Upper lobe of left lung (tissue), 4 donors: Measurements from ENCODE around the gene ST3GAL2.
A peak's percentile ranks its signal among the peaks of the same experiment; 100 is the strongest.

Experiments used
- POLR2AphosphoS5 ChIP-seq, 2 donors: sonication (generic); formaldehyde crosslinking; IDR thresholded peaks; one replicate each; pipeline ENCODE4 v1.5.1; 2017; ENCODE audit warnings: antibody characterized with exemption in 2 of 2
- TF ChIP-seq, protein P1 (sequence below), 6 experiments: fragments of 450-650 bp in 4 of 6; fragments of 200-600 bp in 2 of 6; sonication (generic) in 2 of 6; IDR thresholded peaks; one replicate each; pipeline ENCODE4 v1.5.1; 2016 to 2019; ENCODE audit warnings: antibody characterized with exemption in 6 of 6

DNA sequence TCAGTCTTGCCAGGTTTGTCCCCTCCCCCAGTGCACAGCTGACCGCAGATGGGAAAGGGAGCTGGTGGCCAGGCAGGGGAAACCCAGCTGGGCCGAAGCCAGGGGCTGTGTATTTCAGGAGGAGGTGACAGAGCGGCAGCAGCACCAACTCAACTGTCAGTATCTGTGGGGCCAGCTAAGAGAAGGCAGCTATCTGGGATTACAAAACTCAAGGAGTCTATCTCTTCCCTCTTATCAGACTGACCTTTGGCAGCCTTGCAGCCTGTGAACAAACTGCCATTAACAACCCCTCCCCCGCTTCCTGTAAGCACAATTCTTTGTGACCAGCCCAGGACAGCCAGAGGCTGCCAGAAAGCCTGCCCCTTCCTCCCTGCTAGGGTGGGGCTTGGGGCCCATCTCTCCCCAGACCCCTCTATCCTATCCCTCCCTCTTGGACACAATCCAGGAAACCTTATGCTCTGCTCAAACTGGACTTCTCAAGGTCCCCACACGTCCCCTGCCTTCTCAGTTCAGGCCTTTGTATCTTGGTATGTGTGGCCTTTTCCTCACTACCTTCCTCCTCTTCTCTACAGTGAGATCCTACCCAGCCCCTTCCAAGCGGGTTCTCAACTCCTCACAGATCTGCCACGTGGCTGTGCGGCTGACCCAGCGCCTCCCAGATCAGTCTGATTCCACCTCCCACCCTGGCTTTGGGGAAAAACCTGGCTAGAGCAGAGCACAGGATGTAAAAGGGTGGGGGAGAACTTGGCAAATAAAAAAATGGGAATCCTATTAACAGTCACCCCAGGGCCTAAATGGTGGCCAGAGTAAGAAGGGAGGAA is 10.5 kb downstream of the ST3GAL2 start:
- TF ChIP-seq, protein P1, sequence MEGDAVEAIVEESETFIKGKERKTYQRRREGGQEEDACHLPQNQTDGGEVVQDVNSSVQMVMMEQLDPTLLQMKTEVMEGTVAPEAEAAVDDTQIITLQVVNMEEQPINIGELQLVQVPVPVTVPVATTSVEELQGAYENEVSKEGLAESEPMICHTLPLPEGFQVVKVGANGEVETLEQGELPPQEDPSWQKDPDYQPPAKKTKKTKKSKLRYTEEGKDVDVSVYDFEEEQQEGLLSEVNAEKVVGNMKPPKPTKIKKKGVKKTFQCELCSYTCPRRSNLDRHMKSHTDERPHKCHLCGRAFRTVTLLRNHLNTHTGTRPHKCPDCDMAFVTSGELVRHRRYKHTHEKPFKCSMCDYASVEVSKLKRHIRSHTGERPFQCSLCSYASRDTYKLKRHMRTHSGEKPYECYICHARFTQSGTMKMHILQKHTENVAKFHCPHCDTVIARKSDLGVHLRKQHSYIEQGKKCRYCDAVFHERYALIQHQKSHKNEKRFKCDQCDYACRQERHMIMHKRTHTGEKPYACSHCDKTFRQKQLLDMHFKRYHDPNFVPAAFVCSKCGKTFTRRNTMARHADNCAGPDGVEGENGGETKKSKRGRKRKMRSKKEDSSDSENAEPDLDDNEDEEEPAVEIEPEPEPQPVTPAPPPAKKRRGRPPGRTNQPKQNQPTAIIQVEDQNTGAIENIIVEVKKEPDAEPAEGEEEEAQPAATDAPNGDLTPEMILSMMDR (IDR thresholded peaks at IDR 0.05) = no peak
- TF ChIP-seq POLR2AphosphoS5 (IDR thresholded peaks at IDR 0.05) = peak; percentile 89 to 90
